Activated CD8-positive, alpha-beta memory T cell treated with anti-CD3 and anti-CD28 coated beads, Interleukin-2, amount 10 ng/mL, durations not matched to agents 7 days and 5 days (primary cell): ENCODE results near the gene PTPRN2. TPM values are rescaled to one million over a fixed set of nuclear protein-coding genes. Genes with fewer than 3 reads are reported as not detected.

ENCODE experiments used
- ATAC-seq: fragments of 150-1000 bp; cut with Tn5 transposase; one replicate; pipeline ENCODE4 v1.10.0; 2021; ENCODE audit warnings: moderate library complexity
- CTCF ChIA-PET: fragments of 350-600 bp; sonication (Branson Sonifier 250); formaldehyde crosslinking; loops from one replicate; lab custom pipeline; 2021; ENCODE audit warnings: antibody characterized with exemption; lab: Charles Lee
- DNase-seq: peaks from one replicate; pipeline ENCODE4 v3.0.0-alpha.2; 2020
- H3K27ac Mint-ChIP-seq: one replicate; pipeline ENCODE4 v1.8.0; 2021; ENCODE audit warnings: mild to moderate bottlenecking, mixed read lengths
- H3K27me3 Mint-ChIP-seq: one replicate; pipeline ENCODE4 v1.8.0; 2021; ENCODE audit warnings: mixed read lengths
- H3K36me3 Mint-ChIP-seq: one replicate; pipeline ENCODE4 v1.8.0; 2021; ENCODE audit warnings: mild to moderate bottlenecking, mixed read lengths
- H3K4me1 Mint-ChIP-seq: one replicate; pipeline ENCODE4 v1.8.0; 2021; ENCODE audit warnings: mixed read lengths
- H3K4me3 Mint-ChIP-seq: one replicate; pipeline ENCODE4 v1.8.0; 2021; ENCODE audit warnings: mild to moderate bottlenecking, moderate library complexity, mixed read lengths
- H3K9me3 Mint-ChIP-seq: one replicate; pipeline ENCODE4 v1.8.0; 2022; ENCODE audit warnings: low read depth, mixed read lengths
- total RNA-seq, 2 experiments: library from RNA; stranded (reverse); gene quantifications; one replicate each; pipeline ENCODE4 v1.2.3, GENCODE V29; 2021

PTPRN2 gene
- total RNA-seq, 2 experiments from 2014 or later, result 3.2 to 5.7 TPM

DNA sequence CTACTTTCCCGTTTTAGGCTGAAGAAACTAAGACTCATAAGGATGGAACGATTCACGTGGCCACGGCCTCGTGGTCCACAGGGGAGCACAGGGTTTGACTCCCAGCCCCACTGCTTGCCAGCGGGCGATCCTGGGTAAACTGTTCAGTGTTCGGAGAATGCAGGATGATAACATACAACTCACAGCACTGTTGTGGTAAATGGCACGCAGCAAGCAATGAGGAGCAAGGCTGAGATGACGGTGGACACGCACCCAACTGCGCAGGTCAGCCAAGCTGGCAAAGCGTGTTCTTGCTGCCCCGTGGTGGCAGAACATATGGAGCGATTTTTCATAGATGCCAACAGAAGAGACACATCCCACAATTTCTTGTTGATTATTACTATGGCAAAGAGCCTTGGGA lies 978.1 kb downstream of the PTPRN2 start:
- DNase-seq (no peak), ATAC-seq (no peak)
- H3K9me3 Mint-ChIP-seq, result no peaks in the 10 kb centered on the region
- no peaks in the 10 kb centered on the region for H3K36me3 Mint-ChIP-seq
- H3K4me3 Mint-ChIP-seq, result no peak overlapping the region
- peaks cover 8% of the 10 kb centered on the region for H3K27me3 Mint-ChIP-seq
- CTCF ChIA-PET, result no interaction called here
- H3K27ac Mint-ChIP-seq, result no peak overlapping the region
- H3K4me1 Mint-ChIP-seq, result peaks cover 6% of the 10 kb centered on the region

DNA sequence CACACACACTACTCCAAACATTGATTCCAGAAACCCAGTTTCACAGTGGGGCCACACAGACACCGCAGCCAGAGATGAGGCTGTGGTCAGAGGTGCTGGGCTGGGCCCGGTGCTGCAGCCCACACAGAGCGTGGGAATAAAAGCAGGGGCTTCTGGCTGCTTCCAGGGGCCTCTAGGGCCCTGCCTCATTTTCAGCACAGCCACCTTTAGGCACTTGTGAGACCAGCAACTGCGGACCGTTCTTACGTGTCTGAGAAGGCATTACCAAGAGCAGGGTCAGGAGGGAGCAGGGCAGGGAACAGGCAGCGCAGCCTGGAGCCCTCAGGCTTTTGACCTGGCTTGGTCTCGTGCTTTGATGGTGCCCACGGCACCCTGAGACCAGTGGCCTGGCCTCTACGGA lies 980.4 kb downstream of the PTPRN2 start:
- CTCF ChIA-PET, result no interaction called here
- no peak for ATAC-seq
- peaks cover 5% of the 10 kb centered on the region for H3K27me3 Mint-ChIP-seq

GRCh38 chr7:157606140-157606539 lies 981.5 kb downstream of the PTPRN2 start:
- H3K27me3 Mint-ChIP-seq, result peaks cover 4% of the 10 kb centered on the region
- H3K27ac Mint-ChIP-seq, result no peak overlapping the region
- H3K36me3 Mint-ChIP-seq, result no peaks in the 10 kb centered on the region
- CTCF ChIA-PET, result no interaction called here
- H3K9me3 Mint-ChIP-seq, result no peaks in the 10 kb centered on the region
- DNase-seq, result no peak
- H3K4me3 Mint-ChIP-seq, result no peak overlapping the region
- ATAC-seq, result no peak
- no peaks in the 10 kb centered on the region for H3K4me1 Mint-ChIP-seq

More for the DNA sequence above, 980.4 kb downstream of the PTPRN2 start:
- no peak overlapping the region for H3K4me3 Mint-ChIP-seq
- no peak overlapping the region for H3K27ac Mint-ChIP-seq
- DNase-seq, result no peak
- H3K36me3 Mint-ChIP-seq, result no peaks in the 10 kb centered on the region
- peaks cover 2% of the 10 kb centered on the region for H3K4me1 Mint-ChIP-seq
- H3K9me3 Mint-ChIP-seq, result no peaks in the 10 kb centered on the region

- Mint-ChIP-seq H3K4me3 (no peak overlapping the region), H3K36me3 (no peaks in the 10 kb centered on the region), H3K4me1 (no peaks in the 10 kb centered on the region), H3K9me3 (no peaks in the 10 kb centered on the region), H3K27ac (no peak overlapping the region), H3K27me3 (peaks cover 4% of the 10 kb centered on the region)
- CTCF ChIA-PET, result no interaction called here
- ATAC-seq (no peak), DNase-seq (no peak)
Observed at GRCh38 chr7:157605638-157606037, 982.0 kb downstream of the PTPRN2 start.

DNA sequence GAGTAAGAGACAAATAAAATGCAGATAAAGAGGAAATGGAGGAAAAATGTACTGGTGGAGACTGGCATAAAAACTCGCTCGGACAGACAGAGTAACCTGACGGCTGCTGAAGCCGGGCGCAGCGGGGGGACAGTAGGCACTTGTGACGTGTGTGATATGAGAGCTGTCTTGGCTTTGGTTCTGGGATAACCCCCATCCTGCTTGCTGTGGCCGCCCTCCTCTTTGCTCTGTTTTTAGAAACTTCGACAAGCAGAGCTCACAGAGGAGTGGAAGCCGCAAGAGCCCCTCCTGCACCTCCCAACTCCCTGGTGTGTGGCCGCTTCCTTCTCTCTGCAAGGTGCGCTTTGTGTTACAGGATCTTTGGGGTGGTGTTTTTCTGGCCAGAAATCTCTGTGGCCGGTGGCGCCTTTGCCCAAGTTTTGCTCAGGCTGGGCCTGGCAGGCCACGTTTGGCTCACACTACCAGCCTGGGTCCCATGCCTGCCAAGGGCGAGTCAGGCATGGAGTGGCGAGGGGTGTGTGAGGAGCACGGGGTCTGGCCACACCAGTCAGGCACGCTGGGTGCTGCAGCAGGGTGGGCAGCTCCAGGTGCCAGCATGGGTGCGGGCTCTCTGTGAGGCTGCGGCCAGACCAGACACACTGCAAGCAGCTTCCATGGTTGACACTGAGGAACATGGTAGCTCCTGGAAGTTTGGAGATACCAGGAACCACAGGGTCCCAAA lies 982.8 kb downstream of the PTPRN2 start:
- H3K4me3 Mint-ChIP-seq, result no peak overlapping the region
- CTCF ChIA-PET, result no interaction called here
- ATAC-seq, result no peak
- no peaks in the 10 kb centered on the region for H3K9me3 Mint-ChIP-seq
- no peak overlapping the region for H3K27ac Mint-ChIP-seq
- H3K27me3 Mint-ChIP-seq, result peaks cover 4% of the 10 kb centered on the region
- no peaks in the 10 kb centered on the region for H3K4me1 Mint-ChIP-seq
- no peak for DNase-seq
- H3K36me3 Mint-ChIP-seq, result no peaks in the 10 kb centered on the region

DNA sequence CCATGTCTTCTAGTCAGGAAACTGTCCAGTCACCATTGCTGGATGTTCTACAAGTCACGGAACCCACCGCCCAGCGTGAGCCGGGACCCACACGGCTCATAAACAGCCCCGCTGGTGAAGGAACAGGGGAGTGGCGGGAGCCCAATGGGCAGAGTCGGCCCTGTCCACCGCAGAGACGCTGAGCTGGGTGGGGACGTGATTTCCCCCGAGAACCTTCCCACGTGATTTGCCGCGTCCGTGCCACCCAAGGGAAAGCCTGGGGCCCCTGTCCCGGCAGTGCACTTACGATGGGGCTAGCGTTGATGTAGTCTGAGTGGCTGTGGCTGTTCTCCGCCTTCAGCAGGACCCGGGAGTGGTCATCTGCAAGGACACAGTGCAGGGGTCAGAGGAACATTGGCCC lies 983.9 kb downstream of the PTPRN2 start:
- Mint-ChIP-seq H3K4me1 (no peaks in the 10 kb centered on the region), H3K27me3 (peaks cover 4% of the 10 kb centered on the region), H3K4me3 (no peak overlapping the region), H3K27ac (no peak overlapping the region), H3K9me3 (no peaks in the 10 kb centered on the region), H3K36me3 (no peaks in the 10 kb centered on the region)
- CTCF ChIA-PET, result no interaction called here
- DNase-seq (no peak), ATAC-seq (no peak)

GRCh38 chr7:157603005-157603404 lies 984.6 kb downstream of the PTPRN2 start:
- H3K27me3 Mint-ChIP-seq, result peaks cover 4% of the 10 kb centered on the region
- CTCF ChIA-PET, result interaction anchor here (1.4 kb wide), 1 partner anchor 170 kb away, joined by 4 read pairs; no protein-coding TSS in a partner anchor
- no peaks in the 10 kb centered on the region for H3K4me1 Mint-ChIP-seq
- no peak for ATAC-seq
- H3K27ac Mint-ChIP-seq, result no peak overlapping the region
- H3K4me3 Mint-ChIP-seq, result no peak overlapping the region
- DNase-seq, result no peak
- H3K36me3 Mint-ChIP-seq, result no peaks in the 10 kb centered on the region
- H3K9me3 Mint-ChIP-seq, result no peaks in the 10 kb centered on the region

DNA sequence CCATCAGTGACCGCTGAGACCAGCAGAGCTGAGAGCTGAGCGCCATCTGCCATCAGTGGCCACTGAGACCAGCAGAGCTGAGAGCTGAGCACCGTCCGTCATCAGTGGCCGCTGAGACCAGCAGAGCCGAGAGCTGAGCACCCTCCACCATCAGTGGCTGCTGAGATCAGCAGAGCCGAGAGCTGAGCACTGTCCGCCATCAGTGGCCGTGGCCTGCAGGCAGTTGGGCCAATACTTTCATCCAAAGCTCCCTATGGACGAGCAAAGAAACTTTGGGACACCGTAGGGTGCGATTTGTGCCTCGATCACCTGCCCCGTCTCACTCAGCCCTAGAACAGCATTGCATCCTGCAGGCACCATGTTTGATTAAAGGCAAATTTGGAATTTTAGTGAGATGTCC lies 985.0 kb downstream of the PTPRN2 start:
- no peak for DNase-seq
- CTCF ChIA-PET, result interaction anchor here (1.4 kb wide), 1 partner anchor 170 kb away, joined by 4 read pairs; no protein-coding TSS in a partner anchor
- Mint-ChIP-seq H3K9me3 (no peaks in the 10 kb centered on the region), H3K4me3 (no peak overlapping the region), H3K4me1 (no peaks in the 10 kb centered on the region), H3K27me3 (peaks cover 4% of the 10 kb centered on the region), H3K27ac (no peak overlapping the region), H3K36me3 (no peaks in the 10 kb centered on the region)
- no peak for ATAC-seq

GRCh38 chr7:157602156-157602555 lies 985.5 kb downstream of the PTPRN2 start:
- no peak for DNase-seq
- Mint-ChIP-seq H3K27ac (no peak overlapping the region), H3K36me3 (no peaks in the 10 kb centered on the region), H3K4me1 (no peaks in the 10 kb centered on the region), H3K27me3 (peaks cover 4% of the 10 kb centered on the region), H3K9me3 (no peaks in the 10 kb centered on the region), H3K4me3 (no peak overlapping the region)
- CTCF ChIA-PET, result interaction anchor here (1.4 kb wide), 1 partner anchor 170 kb away, joined by 4 read pairs; no protein-coding TSS in a partner anchor
- no peak for ATAC-seq

- no peaks in the 10 kb centered on the region for H3K36me3 Mint-ChIP-seq
- CTCF ChIA-PET, result no interaction called here
- no peaks in the 10 kb centered on the region for H3K4me1 Mint-ChIP-seq
- H3K4me3 Mint-ChIP-seq, result no peak overlapping the region
- no peaks in the 10 kb centered on the region for H3K9me3 Mint-ChIP-seq
- peaks cover 2% of the 10 kb centered on the region for H3K27me3 Mint-ChIP-seq
- H3K27ac Mint-ChIP-seq, result no peak overlapping the region
- ATAC-seq (no peak), DNase-seq (no peak)
Observed at GRCh38 chr7:157601530-157601929, 986.1 kb downstream of the PTPRN2 start.

- H3K36me3 Mint-ChIP-seq, result no peaks in the 10 kb centered on the region
- CTCF ChIA-PET, result no interaction called here
- no peak overlapping the region for H3K4me3 Mint-ChIP-seq
- DNase-seq (no peak), ATAC-seq (no peak)
- no peak overlapping the region for H3K27ac Mint-ChIP-seq
- no peaks in the 10 kb centered on the region for H3K27me3 Mint-ChIP-seq
- H3K4me1 Mint-ChIP-seq, result no peaks in the 10 kb centered on the region
- no peaks in the 10 kb centered on the region for H3K9me3 Mint-ChIP-seq
Observed at GRCh38 chr7:157599491-157599890, 988.1 kb downstream of the PTPRN2 start.

- CTCF ChIA-PET, result no interaction called here
Observed at GRCh38 chr7:157597562-157597961, 990.1 kb downstream of the PTPRN2 start.

GRCh38 chr7:157596881-157597280 lies 990.7 kb downstream of the PTPRN2 start:
- H3K27me3 Mint-ChIP-seq, result no peaks in the 10 kb centered on the region
- no peak overlapping the region for H3K4me3 Mint-ChIP-seq
- ATAC-seq (no peak), DNase-seq (no peak)
- CTCF ChIA-PET, result no interaction called here
- no peaks in the 10 kb centered on the region for H3K36me3 Mint-ChIP-seq
- H3K9me3 Mint-ChIP-seq, result no peaks in the 10 kb centered on the region
- no peak overlapping the region for H3K27ac Mint-ChIP-seq
- no peaks in the 10 kb centered on the region for H3K4me1 Mint-ChIP-seq

More at GRCh38 chr7:157597562-157597961, 990.1 kb downstream of the PTPRN2 start:
- DNase-seq, result no peak
- Mint-ChIP-seq H3K27ac (no peak overlapping the region), H3K4me1 (no peaks in the 10 kb centered on the region), H3K27me3 (no peaks in the 10 kb centered on the region), H3K4me3 (no peak overlapping the region), H3K9me3 (no peaks in the 10 kb centered on the region), H3K36me3 (no peaks in the 10 kb centered on the region)
- no peak for ATAC-seq

DNA sequence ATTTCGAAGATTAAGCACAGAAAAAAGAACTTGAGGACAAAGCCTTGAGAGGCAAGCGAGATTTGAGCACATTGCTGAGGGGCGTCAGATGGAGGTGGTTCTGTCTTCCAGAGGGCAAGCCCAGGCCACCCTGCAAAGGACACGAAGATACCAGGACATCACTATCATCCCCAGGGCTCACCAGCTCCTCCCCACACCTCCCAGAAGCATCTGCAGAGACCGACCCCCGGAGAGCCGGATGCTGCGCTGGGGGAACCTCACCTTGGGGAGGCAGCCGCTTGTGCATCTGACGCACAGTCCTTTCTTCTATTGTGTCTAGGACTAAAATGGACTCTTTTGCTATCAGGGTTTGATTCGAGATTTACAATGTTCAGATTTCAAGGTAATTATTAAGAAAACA lies 991.2 kb downstream of the PTPRN2 start:
- peaks cover 1% of the 10 kb centered on the region for H3K27me3 Mint-ChIP-seq
- DNase-seq (no peak), ATAC-seq (no peak)
- H3K4me3 Mint-ChIP-seq, result no peak overlapping the region
- H3K36me3 Mint-ChIP-seq, result no peaks in the 10 kb centered on the region
- H3K4me1 Mint-ChIP-seq, result no peaks in the 10 kb centered on the region
- H3K27ac Mint-ChIP-seq, result no peak overlapping the region
- no peaks in the 10 kb centered on the region for H3K9me3 Mint-ChIP-seq
- CTCF ChIA-PET, result no interaction called here
